Body of pancreas (tissue), 4 donors: ENCODE results near the gene BCHE.

Source experiments
- POLR2A ChIP-seq, 3 donors: fragments of 450-650 bp; IDR thresholded peaks; one replicate each; pipeline ENCODE4 v1.6.1; 2016; ENCODE audit warnings: antibody characterized with exemption in 3 of 3, mild to moderate bottlenecking in 2 of 3
- TF ChIP-seq, protein P1 (sequence below), 7 experiments: fragments of 450-650 bp in 4 of 7; fragments of 200-600 bp in 3 of 7; sonication (generic) in 3 of 7; IDR thresholded peaks; one replicate each; pipeline ENCODE4 v1.5.1; 2016 to 2019; ENCODE audit warnings: antibody characterized with exemption in 7 of 7

DNA sequence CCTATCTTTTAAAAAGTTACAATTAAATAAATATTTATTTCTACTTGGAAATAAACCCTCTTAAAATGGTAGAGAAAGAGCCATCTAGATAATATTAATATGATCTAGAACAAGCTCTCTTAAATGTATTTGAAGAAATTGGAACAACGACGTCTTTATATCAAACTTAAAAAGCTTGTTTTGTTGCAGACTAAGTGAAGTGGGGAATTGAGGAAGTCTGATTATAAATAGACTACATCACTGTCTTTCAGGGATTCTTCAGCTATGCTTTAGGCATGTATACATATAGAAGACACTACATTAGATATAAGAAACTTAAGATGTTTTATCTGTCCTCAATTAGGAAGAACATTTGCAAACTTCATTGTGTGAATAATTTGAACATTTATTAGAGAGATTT lies 1.8 kb downstream of the BCHE start:
- TF ChIP-seq, protein P1, sequence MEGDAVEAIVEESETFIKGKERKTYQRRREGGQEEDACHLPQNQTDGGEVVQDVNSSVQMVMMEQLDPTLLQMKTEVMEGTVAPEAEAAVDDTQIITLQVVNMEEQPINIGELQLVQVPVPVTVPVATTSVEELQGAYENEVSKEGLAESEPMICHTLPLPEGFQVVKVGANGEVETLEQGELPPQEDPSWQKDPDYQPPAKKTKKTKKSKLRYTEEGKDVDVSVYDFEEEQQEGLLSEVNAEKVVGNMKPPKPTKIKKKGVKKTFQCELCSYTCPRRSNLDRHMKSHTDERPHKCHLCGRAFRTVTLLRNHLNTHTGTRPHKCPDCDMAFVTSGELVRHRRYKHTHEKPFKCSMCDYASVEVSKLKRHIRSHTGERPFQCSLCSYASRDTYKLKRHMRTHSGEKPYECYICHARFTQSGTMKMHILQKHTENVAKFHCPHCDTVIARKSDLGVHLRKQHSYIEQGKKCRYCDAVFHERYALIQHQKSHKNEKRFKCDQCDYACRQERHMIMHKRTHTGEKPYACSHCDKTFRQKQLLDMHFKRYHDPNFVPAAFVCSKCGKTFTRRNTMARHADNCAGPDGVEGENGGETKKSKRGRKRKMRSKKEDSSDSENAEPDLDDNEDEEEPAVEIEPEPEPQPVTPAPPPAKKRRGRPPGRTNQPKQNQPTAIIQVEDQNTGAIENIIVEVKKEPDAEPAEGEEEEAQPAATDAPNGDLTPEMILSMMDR (IDR thresholded peaks at IDR 0.05): no peak
- no peak for TF ChIP-seq POLR2A (IDR thresholded peaks at IDR 0.05)
